GM19043 (cell line): ENCODE data around the gene ALOX15.
"Not testable (repeated sequence)": the region's sequence is repeated elsewhere in the genome, so short reads cannot be mapped to it uniquely, and the experiment has no call there.

ENCODE experiments used
- ATAC-seq: cut with Tn5 transposase; IDR thresholded peaks from one replicate; pipeline ENCODE4 v1.9.1; 2021; ENCODE audit warnings: low read depth; ENCODE audit not compliant: unreplicated experiment

Gene ALOX15

GRCh38 chr17:4655933-4656332 lies 14.5 kb upstream of the ALOX15 start:
- not testable (repeated sequence) for ATAC-seq

- no peak for ATAC-seq
These were observed 11.5 kb upstream of the ALOX15 start for GRCh38 chr17:4652997-4653396.

- no peak for ATAC-seq
These were observed 7.3 kb upstream of the ALOX15 start for GRCh38 chr17:4648741-4649140.

GRCh38 chr17:4645642-4646041 lies 4.2 kb upstream of the ALOX15 start:
- no peak for ATAC-seq

- no peak for ATAC-seq
These were observed 2.2 kb upstream of the ALOX15 start for GRCh38 chr17:4643676-4644075.

GRCh38 chr17:4642286-4642685 lies 808 bp upstream of the ALOX15 start:
- no peak for ATAC-seq

- ATAC-seq = not testable (repeated sequence)
These were observed 799 bp downstream of the ALOX15 start for GRCh38 chr17:4640569-4641188.

GRCh38 chr17:4639301-4640059 lies 2.0 kb downstream of the ALOX15 start:
- not testable (repeated sequence) for ATAC-seq

- not testable (repeated sequence) for ATAC-seq
These were observed 2.7 kb downstream of the ALOX15 start for GRCh38 chr17:4638766-4639165.

GRCh38 chr17:4636474-4637100 lies 4.9 kb downstream of the ALOX15 start:
- no peak for ATAC-seq

GRCh38 chr17:4635823-4636375 lies 5.6 kb downstream of the ALOX15 start:
- peak; percentile 59 for ATAC-seq

GRCh38 chr17:4634976-4635375 lies 6.5 kb downstream of the ALOX15 start:
- no peak for ATAC-seq

- ATAC-seq = no peak
These were observed 7.8 kb downstream of the ALOX15 start for GRCh38 chr17:4633643-4634042.

GRCh38 chr17:4632581-4632920 lies 8.9 kb downstream of the ALOX15 start:
- no peak for ATAC-seq

GRCh38 chr17:4631836-4632580 lies 9.5 kb downstream of the ALOX15 start:
- ATAC-seq = no peak

- ATAC-seq = no peak
These were observed 10.0 kb downstream of the ALOX15 start for GRCh38 chr17:4631431-4631830.

GRCh38 chr17:4626734-4627256 lies 14.7 kb downstream of the ALOX15 start:
- ATAC-seq = no peak

- ATAC-seq = no peak
These were observed 16.3 kb downstream of the ALOX15 start for GRCh38 chr17:4625181-4625617.

- not testable (repeated sequence) for ATAC-seq
These were observed 17.0 kb downstream of the ALOX15 start for GRCh38 chr17:4624451-4624911.

- ATAC-seq = no peak
These were observed 18.2 kb downstream of the ALOX15 start for GRCh38 chr17:4623249-4623648.
